H1 (cell line): Measurements from ENCODE around the gene MREG. TPM values are rescaled to one million over a fixed set of nuclear protein-coding genes. Genes with fewer than 3 reads are reported as not detected.

ENCODE experiments used
- CTCF ChIA-PET: fragments of 300-600 bp; sonication (Branson Sonifier 250); formaldehyde crosslinking; loops from one replicate; lab custom pipeline; 2021; ENCODE audit not compliant: partially characterized antibody; lab: Charles Lee
- POLR2A ChIA-PET: fragments of 300-600 bp; sonication (Branson Sonifier 250); formaldehyde crosslinking; loops from one replicate; lab custom pipeline; 2021; ENCODE audit warnings: inconsistent platforms; ENCODE audit not compliant: partially characterized antibody; lab: Charles Lee
- DNase-seq, 2 experiments: peaks; one replicate each; pipeline versions ENCODE4 v3.0.0 to v3.0.0-alpha.2; 2010 to 2022; ENCODE audit warnings: low spot score in 2 of 2, low read depth in 1 of 2, mixed read lengths in 1 of 2
- FAIRE-seq: peaks from 2 replicates; lab custom pipeline; 2011; peaks lifted over from hg19 to GRCh38; lab: Jason Lieb, UNC
- H2AFZ ChIP-seq: 2 replicates; pipeline ENCODE4 v1.8.1; 2012; ENCODE audit warnings: low read length, inconsistent platforms
- H2AK5ac ChIP-seq: 2 replicates; pipeline ENCODE4 v1.6.1; 2013; ENCODE audit warnings: low read depth, low read length
- H2BK120ac ChIP-seq: replicated peaks from 2 replicates; pipeline ENCODE3; 2013; ENCODE audit warnings: low read depth, low read length, inconsistent platforms
- H2BK12ac ChIP-seq: 2 replicates; pipeline ENCODE4 v1.6.1; 2013; ENCODE audit warnings: low read depth, low read length
- H2BK15ac ChIP-seq: 2 replicates; pipeline ENCODE4 v1.6.1; 2013; ENCODE audit warnings: low read length
- H2BK20ac ChIP-seq: 2 replicates; pipeline ENCODE4 v1.6.1; 2013; ENCODE audit warnings: low read length
- H2BK5ac ChIP-seq: 2 replicates; pipeline ENCODE4 v1.6.1; 2013; ENCODE audit warnings: low read depth, low read length
- H3K14ac ChIP-seq: 2 replicates; pipeline ENCODE4 v1.6.1; 2013; ENCODE audit warnings: inconsistent platforms; ENCODE audit not compliant: insufficient read length
- H3K18ac ChIP-seq: 2 replicates; pipeline ENCODE4 v1.6.1; 2013; ENCODE audit warnings: low read length; ENCODE audit errors: extremely low read depth
- H3K23ac ChIP-seq: 2 replicates; pipeline ENCODE4 v1.6.1; 2013; ENCODE audit warnings: inconsistent platforms; ENCODE audit not compliant: insufficient read length
- H3K23me2 ChIP-seq: 2 replicates; pipeline ENCODE4 v1.6.1; 2013; ENCODE audit warnings: low read depth, low read length
- H3K27ac ChIP-seq: 2 replicates; pipeline ENCODE4 v1.6.1; 2011; ENCODE audit warnings: low read depth, low read length, inconsistent platforms
- H3K27me3 ChIP-seq, 4 experiments: replicated peaks in 1 of 4; 1 replicate in 1 of 4; 2 replicates in 3 of 4; pipeline versions ENCODE4 v1.6.1 to v1.8.1; 2011 to 2013; ENCODE audit warnings: low read length in 3 of 4, mild to moderate bottlenecking in 3 of 4, inconsistent platforms in 2 of 4, mixed read lengths in 2 of 4, moderate library complexity in 1 of 4; ENCODE audit not compliant: control insufficient read depth in 3 of 4, insufficient read depth in 3 of 4; ENCODE audit errors: extremely low read depth in 1 of 4
- H3K36me3 ChIP-seq, 4 experiments: 2 replicates each; pipeline versions ENCODE4 v1.6.1 to v1.8.1; 2011 to 2013; ENCODE audit warnings: mild to moderate bottlenecking in 4 of 4, low read length in 3 of 4, moderate library complexity in 2 of 4, control low read depth in 1 of 4, inconsistent platforms in 1 of 4; ENCODE audit not compliant: insufficient read depth in 4 of 4, control insufficient read depth in 2 of 4
- H3K4ac ChIP-seq: replicated peaks from 2 replicates; pipeline ENCODE3; 2013; ENCODE audit warnings: low read length, low read depth, mixed read lengths, inconsistent platforms; ENCODE audit not compliant: insufficient read length
- H3K4me1 ChIP-seq, 4 experiments: replicated peaks in 1 of 4; 1 replicate in 1 of 4; 2 replicates in 3 of 4; pipeline versions ENCODE4 v1.6.1 to v1.8.1; 2011 to 2013; ENCODE audit warnings: low read length in 3 of 4, inconsistent platforms in 2 of 4, mixed read lengths in 1 of 4; ENCODE audit not compliant: insufficient read depth in 4 of 4, control insufficient read depth in 3 of 4
- H3K4me2 ChIP-seq, 2 experiments: 2 replicates each; pipeline versions ENCODE4 v1.6.1 to v1.8.1; 2011 to 2013; ENCODE audit warnings: low read depth in 2 of 2, low read length in 2 of 2, control low read depth in 1 of 2, inconsistent platforms in 1 of 2, mild to moderate bottlenecking in 1 of 2; ENCODE audit not compliant: insufficient read depth in 1 of 2
- H3K4me3 ChIP-seq, 4 experiments: fragments of 200-600, 300-600 bp in 1 of 4; sonication (generic), shearing (Covaris generic), sonication (Bioruptor Twin) in 1 of 4; 2 replicates each; pipeline versions ENCODE4 v1.5.1 to v1.8.1; 2011 to 2016; ENCODE audit warnings: low read length in 4 of 4, low read depth in 3 of 4, control low read depth in 2 of 4, inconsistent platforms in 2 of 4, mild to moderate bottlenecking in 2 of 4, mixed read lengths in 1 of 4, moderate library complexity in 1 of 4; ENCODE audit not compliant: insufficient read depth in 2 of 4; ENCODE audit errors: extremely low read depth in 1 of 4
- H3K56ac ChIP-seq: replicated peaks from 2 replicates; pipeline ENCODE3; 2013; ENCODE audit warnings: low read depth, mild to moderate bottlenecking, mixed read lengths, low read length, inconsistent platforms; ENCODE audit not compliant: insufficient read length
- H3K79me1 ChIP-seq: 2 replicates; pipeline ENCODE4 v1.6.1; 2013; ENCODE audit warnings: low read depth, low read length, control low read depth
- H3K79me2 ChIP-seq, 2 experiments: 2 replicates each; pipeline versions ENCODE4 v1.6.1 to v1.8.1; 2012 to 2013; ENCODE audit warnings: low read length in 2 of 2, mild to moderate bottlenecking in 2 of 2, inconsistent platforms in 1 of 2; ENCODE audit not compliant: insufficient read depth in 2 of 2, control insufficient read depth in 1 of 2
- H3K9ac ChIP-seq, 4 experiments: replicated peaks in 1 of 4; 1 replicate in 1 of 4; 2 replicates in 3 of 4; pipeline versions ENCODE4 v1.6.1 to v1.8.1; 2011 to 2013; ENCODE audit warnings: low read depth in 3 of 4, low read length in 3 of 4, control low read depth in 2 of 4, mild to moderate bottlenecking in 2 of 4, moderate library complexity in 2 of 4, inconsistent platforms in 1 of 4; ENCODE audit errors: extremely low read depth in 1 of 4
- H3K9me3 ChIP-seq, 2 experiments: 2 replicates each; pipeline versions ENCODE4 v1.6.1 to v1.8.1; 2012 to 2013; ENCODE audit warnings: mild to moderate bottlenecking in 2 of 2, moderate library complexity in 2 of 2, control low read depth in 1 of 2, inconsistent platforms in 1 of 2, low read depth in 1 of 2, low read length in 1 of 2, mixed read lengths in 1 of 2; ENCODE audit not compliant: insufficient read depth in 2 of 2
- H4K20me1 ChIP-seq, 2 experiments: replicated peaks in 1 of 2; 2 replicates each; pipeline versions ENCODE3 to v1.8.1; 2011 to 2013; ENCODE audit warnings: inconsistent platforms in 2 of 2, low read length in 2 of 2, mild to moderate bottlenecking in 1 of 2; ENCODE audit not compliant: insufficient read depth in 2 of 2, control insufficient read depth in 1 of 2
- H4K5ac ChIP-seq: 2 replicates; pipeline ENCODE4 v1.6.1; 2013; ENCODE audit warnings: low read length, low read depth, mixed read lengths, inconsistent platforms; ENCODE audit not compliant: insufficient read length
- H4K8ac ChIP-seq: 2 replicates; pipeline ENCODE4 v1.8.0; 2013; ENCODE audit warnings: mild to moderate bottlenecking, moderate library complexity, low read length, inconsistent platforms; ENCODE audit not compliant: insufficient read depth; ENCODE audit errors: extremely low read depth
- H4K91ac ChIP-seq: replicated peaks from 2 replicates; pipeline ENCODE3; 2013; ENCODE audit warnings: low read length, mixed read lengths, inconsistent platforms; ENCODE audit not compliant: insufficient read length
- BRCA1 ChIP-seq: IDR thresholded peaks from 2 replicates; pipeline ENCODE4 v1.6.1; 2012; ENCODE audit warnings: low read depth, low read length, improper control_type of control experiment
- CBX8 ChIP-seq: fragments of 300-800, 300-1000 bp; sonication (generic); IDR thresholded peaks from 2 replicates; pipeline ENCODE4 v1.7.1; 2016; ENCODE audit warnings: low read depth, low read length, borderline replicate concordance
- CTCF ChIP-seq, 3 experiments: IDR thresholded peaks; 1 replicate in 2 of 3; 2 replicates in 1 of 3; pipeline versions ENCODE4 v1.5.1 to v1.6.1; 2011; ENCODE audit warnings: low read length in 3 of 3, mild to moderate bottlenecking in 3 of 3, inconsistent platforms in 2 of 3, low read depth in 1 of 3, moderate library complexity in 1 of 3; ENCODE audit not compliant: insufficient read depth in 1 of 3; ENCODE audit errors: control extremely low read depth in 1 of 3
- EP300 ChIP-seq, 2 experiments: IDR thresholded peaks; 1 replicate in 1 of 2; 2 replicates in 1 of 2; pipeline ENCODE4 v1.6.1; 2011 to 2012; ENCODE audit warnings: low read depth in 2 of 2, low read length in 2 of 2, mild to moderate bottlenecking in 2 of 2, borderline replicate concordance in 1 of 2, inconsistent platforms in 1 of 2, moderate library complexity in 1 of 2
- HDAC2 ChIP-seq, 2 experiments: fragments of 300-600 bp in 1 of 2; sonication (generic) in 1 of 2; IDR thresholded peaks; 2 replicates each; pipeline ENCODE4 v1.6.1; 2011 to 2012; ENCODE audit warnings: low read depth in 2 of 2, low read length in 2 of 2, mild to moderate bottlenecking in 2 of 2, moderate library complexity in 2 of 2, borderline replicate concordance in 1 of 2, inconsistent platforms in 1 of 2
- JUND ChIP-seq: IDR thresholded peaks from 2 replicates; pipeline ENCODE4 v1.6.1; 2011; ENCODE audit warnings: mild to moderate bottlenecking, improper control_type of control experiment, low read length
- KDM1A ChIP-seq: fragments of 200-600, 300-600 bp; sonication (generic); IDR thresholded peaks from 2 replicates; pipeline ENCODE4 v1.7.1; 2016; ENCODE audit warnings: mild to moderate bottlenecking, low read length, borderline replicate concordance
- POU5F1 ChIP-seq: IDR thresholded peaks from 2 replicates; pipeline ENCODE4 v1.6.1; 2011; ENCODE audit warnings: low read depth, mild to moderate bottlenecking, low read length, moderate library complexity
- USF2 ChIP-seq: IDR thresholded peaks from 2 replicates; pipeline ENCODE4 v1.6.1; 2011; ENCODE audit warnings: low read length, improper control_type of control experiment
- WGBS, 2 experiments: shearing (Covaris generic) in 1 of 2; methylation state at CpG; one replicate each; pipeline versions ENCODE4 v1.1.6 to v1.1.7; 2013 to 2015; ENCODE audit warnings: low lambda C conversion rate in 2 of 2, mixed read lengths in 2 of 2, inconsistent platforms in 1 of 2, low coverage in 1 of 2, missing lambda C conversion rate in 1 of 2; ENCODE audit not compliant: insufficient replicate concordance in 2 of 2, insufficient coverage in 1 of 2, insufficient read length in 1 of 2; ENCODE audit errors: extremely low coverage in 1 of 2, missing lambda C conversion rate in 1 of 2; 5-methylcytosine and 5-hydroxymethylcytosine counted together
- polyA plus RNA-seq, 7 experiments: library from polyadenylated mRNA; depleted of rRNA in 3 of 7; stranded (reverse) in 5 of 7; unstranded in 2 of 7; fragments of >200 nt in 5 of 7; fragments of 200-250 nt in 2 of 7; gene quantifications; 1 replicate in 5 of 7; 2 replicates in 1 of 7; 4 replicates in 1 of 7; pipeline versions ENCODE4 v1.2.1 to v1.2.3, GENCODE V29; 2011 to 2013; ENCODE audit warnings: missing spikeins in 2 of 7, mixed read lengths in 2 of 7
- total RNA-seq: library from RNA; stranded (reverse); fragmentation: NEBNext Ultra II Directional; extraction: Animal tissue kit (Norgen Biotek cat#: 25700); gene quantifications from 2 replicates; pipeline ENCODE4 v1.2.1, GENCODE V29; 2021

The MREG gene
- total and polyA plus RNA-seq, 2 of the 8 experiments (the other 6 are each of a cell fraction or from before 2014, with no cell fraction given) = 7.5 to 31.9 TPM

GRCh38 chr2:216055680-216056079, 42.3 kb upstream of the MREG start:
- ChIA-PET POLR2A (interaction anchor here (1.0 to 1.1 kb wide), 2 partner anchors 10 to 26 kb away, joined by 3 read pairs; partner anchors contain the start of genes PECR and TMEM169), CTCF (interaction anchor here (3.4 kb wide), 1 partner anchor 20 kb away, joined by 19 read pairs; no protein-coding TSS in a partner anchor)
- Histone ChIP-seq H3K23me2 (no peaks in the 10 kb centered on the region), H4K8ac (no peak overlapping the region), H2AFZ (no peak overlapping the region), H3K9me3 (no peaks in the 10 kb centered on the region), H2BK5ac (no peak overlapping the region), H3K79me1 (no peaks in the 10 kb centered on the region), H3K14ac (no peak overlapping the region), H3K27ac (no peak overlapping the region), H3K23ac (no peak overlapping the region), H2AK5ac (no peak overlapping the region), H2BK12ac (no peak overlapping the region), H2BK120ac (no peak overlapping the region), H4K20me1 (no peaks in the 10 kb centered on the region), H2BK15ac (no peak overlapping the region), H3K4me3 (no peak overlapping the region), H2BK20ac (no peak overlapping the region), H3K56ac (no peak overlapping the region), H3K36me3 (peaks cover 0 to 4% (median 0%) of the 10 kb centered on the region in 4 experiments; a peak in 2 of 8 replicates), H3K9ac (peak overlapping the region in 1 of 4 experiments; percentile 18; a peak in 1 of 7 replicates), H3K4me2 (no peak overlapping the region), H3K18ac (no peak overlapping the region), H3K27me3 (no peaks in the 10 kb centered on the region), H3K4me1 (peaks cover 0 to 8% (median under 1%) of the 10 kb centered on the region in 4 experiments; a peak in 1 of 7 replicates), H4K91ac (no peak overlapping the region), H3K4ac (no peak overlapping the region), H3K79me2 (no peaks in the 10 kb centered on the region), H4K5ac (no peak overlapping the region)
- WGBS, 2 experiments = 88% methylated on average over 4 of the region's 4 CpGs; no CpG with 5 or more reads in 1 of the 2 experiments
- FAIRE-seq (no peak), DNase-seq (no peak)
- no peak for TF ChIP-seq CBX8
- no peak for TF ChIP-seq POU5F1
- no peak for TF ChIP-seq EP300 (IDR thresholded peaks at IDR 0.05; ENCODE audit: borderline replicate concordance in 1 of 2, low read depth in 2 of 2, low read length in 2 of 2)
- no peak for TF ChIP-seq JUND
- TF ChIP-seq USF2 = no peak
- no peak for TF ChIP-seq KDM1A
- TF ChIP-seq BRCA1 = no peak
- TF ChIP-seq HDAC2 (IDR thresholded peaks at IDR 0.05; ENCODE audit: borderline replicate concordance in 1 of 2, low read depth in 2 of 2, low read length in 2 of 2) = no peak
- no peak for TF ChIP-seq CTCF (IDR thresholded peaks at IDR 0.05; ENCODE audit: control extremely low read depth in 1 of 3, insufficient read depth in 1 of 3, low read depth in 1 of 3, low read length in 3 of 3)
